NAMALWA (cell line): ENCODE data around the gene IL17RE.
A peak's percentile ranks its signal among the peaks of the same experiment; 100 is the strongest.
"Not testable (repeated sequence)": the region's sequence is repeated elsewhere in the genome, so short reads cannot be mapped to it uniquely, and the experiment has no call there.

Source experiments
- DNase-seq: peaks from one replicate; pipeline ENCODE4 v3.0.0-alpha.2; 2015; ENCODE audit warnings: low spot score

The IL17RE gene

DNA sequence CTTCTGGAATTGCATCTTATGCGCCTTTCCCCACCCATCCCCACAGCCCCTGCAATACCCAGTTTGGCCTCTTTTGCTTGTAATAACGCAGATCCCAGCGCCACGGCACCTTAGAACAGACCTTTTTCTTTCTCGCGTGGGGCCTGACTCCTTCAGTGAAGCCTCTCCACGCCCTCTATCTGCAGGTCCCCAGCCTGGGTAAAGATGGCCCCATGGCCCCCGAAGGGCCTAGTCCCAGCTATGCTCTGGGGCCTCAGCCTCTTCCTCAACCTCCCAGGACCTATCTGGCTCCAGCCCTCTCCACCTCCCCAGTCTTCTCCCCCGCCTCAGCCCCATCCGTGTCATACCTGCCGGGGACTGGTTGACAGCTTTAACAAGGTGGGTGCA is 31.6 kb downstream of the IL17RE start:
- peak; percentile 66 for DNase-seq

- no peak for DNase-seq
Observed at GRCh38 chr3:9934993-9935392, 32.3 kb downstream of the IL17RE start.

GRCh38 chr3:9935966-9936510 is 33.4 kb downstream of the IL17RE start:
- DNase-seq, result no peak

GRCh38 chr3:9937486-9938238 is 35.0 kb downstream of the IL17RE start:
- no peak for DNase-seq

DNA sequence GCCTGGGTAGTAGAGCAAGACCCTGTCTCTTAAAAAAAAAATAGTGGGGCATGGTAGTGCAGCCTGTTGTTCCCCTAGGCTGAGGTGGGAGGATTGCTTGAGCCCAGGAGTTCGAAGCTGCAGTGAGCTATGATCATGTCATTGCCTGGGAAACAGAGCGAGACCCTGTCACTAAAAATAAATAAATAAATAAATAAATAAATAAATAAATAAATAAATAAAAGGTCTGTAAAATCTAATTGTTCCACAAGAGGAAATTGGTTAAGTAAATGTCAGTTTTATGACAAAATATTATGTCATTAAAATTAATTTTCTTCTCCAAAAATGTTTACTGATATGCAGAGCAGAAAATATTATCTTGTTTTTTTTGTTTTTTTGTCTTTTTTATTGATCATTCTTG is 36.3 kb downstream of the IL17RE start:
- no peak for DNase-seq

GRCh38 chr3:9939906-9940305 is 37.3 kb downstream of the IL17RE start:
- DNase-seq, result not testable (repeated sequence)

DNA sequence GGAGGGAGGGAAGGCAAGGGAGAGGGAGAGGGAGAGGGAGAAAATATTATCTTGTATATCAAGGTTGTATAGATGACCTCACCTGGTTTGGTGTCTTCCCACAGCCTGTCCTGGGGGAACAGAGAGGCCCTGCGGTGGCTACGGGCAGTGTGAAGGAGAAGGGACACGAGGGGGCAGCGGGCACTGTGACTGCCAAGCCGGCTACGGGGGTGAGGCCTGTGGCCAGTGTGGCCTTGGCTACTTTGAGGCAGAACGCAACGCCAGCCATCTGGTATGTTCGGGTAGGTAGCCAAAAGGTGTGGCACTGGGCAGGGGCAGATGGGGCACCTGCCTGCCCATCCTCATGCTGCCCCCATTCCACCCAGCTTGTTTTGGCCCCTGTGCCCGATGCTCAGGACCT is 38.1 kb downstream of the IL17RE start:
- DNase-seq, result no peak

- no peak for DNase-seq
Observed at GRCh38 chr3:9942164-9942563, 39.5 kb downstream of the IL17RE start.

GRCh38 chr3:9942934-9943690 is 40.5 kb downstream of the IL17RE start:
- DNase-seq, result no peak

- no peak for DNase-seq
Observed at GRCh38 chr3:9944271-9944670, 41.6 kb downstream of the IL17RE start.

DNA sequence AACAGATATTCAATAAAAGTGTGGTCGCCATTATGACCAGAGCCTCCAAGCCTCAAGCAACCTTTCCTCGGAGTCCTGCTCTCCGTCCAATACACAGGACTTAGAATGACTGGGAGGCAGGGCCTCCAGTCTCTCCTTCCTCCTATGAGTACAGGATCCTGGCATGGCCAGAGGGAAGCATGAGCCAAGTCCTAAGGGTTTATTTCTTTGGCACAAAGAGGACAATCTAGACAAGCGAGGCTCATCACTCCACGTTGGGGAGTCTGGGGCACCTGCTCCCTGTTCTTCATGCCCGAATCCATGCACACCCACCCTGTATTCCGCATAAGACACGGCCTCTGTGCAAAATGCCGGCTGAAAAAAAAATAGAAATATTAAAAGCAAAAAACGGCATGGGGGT is 42.7 kb downstream of the IL17RE start:
- no peak for DNase-seq

GRCh38 chr3:9946112-9947024 is 43.7 kb downstream of the IL17RE start:
- peak; percentile 35 for DNase-seq

- no peak for DNase-seq
Observed at GRCh38 chr3:9947025-9947995, 44.7 kb downstream of the IL17RE start.

- no peak for DNase-seq
Observed at GRCh38 chr3:9948586-9948985, 45.9 kb downstream of the IL17RE start.

DNA sequence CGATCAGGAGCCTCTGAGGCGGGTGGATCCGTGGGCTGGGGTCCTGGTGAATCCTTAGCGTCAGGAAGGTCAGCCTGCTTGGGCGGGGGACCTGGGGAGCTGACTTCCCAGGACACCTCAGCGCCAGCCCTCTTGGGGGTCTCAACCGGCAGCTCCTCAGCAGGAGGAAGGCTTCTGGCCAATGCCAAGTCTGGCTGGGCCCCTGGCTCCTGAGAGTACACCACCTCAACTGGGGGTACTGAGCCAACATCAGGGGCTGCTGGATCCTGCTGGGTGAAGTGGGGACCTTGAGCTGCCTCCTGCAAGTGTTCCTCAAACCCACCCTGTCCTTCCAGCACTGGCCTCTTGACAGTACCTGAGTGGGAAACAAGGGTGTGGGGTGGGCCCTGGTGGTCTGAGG is 46.5 kb downstream of the IL17RE start:
- DNase-seq, result no peak

GRCh38 chr3:9949626-9950025 is 47.0 kb downstream of the IL17RE start:
- no peak for DNase-seq

DNA sequence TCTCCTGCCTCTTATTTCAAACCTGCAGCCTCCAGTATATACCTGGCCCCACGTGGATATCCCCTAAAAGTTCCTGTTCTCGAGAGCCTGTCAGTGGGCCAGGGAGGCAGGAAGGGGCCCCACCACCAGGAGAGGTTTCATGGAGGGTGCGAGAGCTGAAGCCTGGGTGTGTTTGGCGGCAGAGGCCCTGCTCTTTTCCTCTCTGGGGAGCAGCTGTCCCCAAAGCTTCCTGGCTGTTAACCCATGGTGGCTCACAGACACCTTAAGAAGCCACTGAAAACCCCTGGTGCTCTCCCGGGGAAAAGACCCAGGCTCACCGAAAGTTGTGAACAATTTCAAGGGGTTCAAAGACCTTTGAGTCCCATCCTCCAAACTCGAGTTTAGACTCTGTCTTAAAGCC is 48.5 kb downstream of the IL17RE start:
- DNase-seq, result no peak

DNA sequence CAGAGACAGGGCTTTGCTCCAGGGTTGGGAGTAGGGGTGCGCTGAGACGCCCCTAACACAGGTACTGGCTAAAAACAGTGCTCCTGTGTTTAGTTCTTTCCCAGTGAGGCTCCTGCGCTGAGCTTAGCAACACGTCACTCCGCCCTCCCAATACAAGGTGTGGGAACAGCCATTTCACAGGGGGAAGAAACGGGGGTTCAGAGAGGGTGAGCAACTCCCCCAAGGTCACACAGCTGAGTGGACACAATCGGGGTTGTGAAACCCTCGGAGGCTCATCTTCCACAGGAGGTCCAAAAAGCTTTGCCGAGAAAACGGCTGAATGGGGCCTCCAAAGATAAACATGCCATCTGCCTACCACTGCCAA is 48.9 kb downstream of the IL17RE start:
- no peak for DNase-seq

GRCh38 chr3:9951962-9952805 is 49.5 kb downstream of the IL17RE start, which contains the start of gene PRRT3:
TSS of gene PRRT3 (minus strand) at chr3:9952408. CDS start at chr3:9950115, 2,293 bp downstream.
- DNase-seq, result no peak

DNA sequence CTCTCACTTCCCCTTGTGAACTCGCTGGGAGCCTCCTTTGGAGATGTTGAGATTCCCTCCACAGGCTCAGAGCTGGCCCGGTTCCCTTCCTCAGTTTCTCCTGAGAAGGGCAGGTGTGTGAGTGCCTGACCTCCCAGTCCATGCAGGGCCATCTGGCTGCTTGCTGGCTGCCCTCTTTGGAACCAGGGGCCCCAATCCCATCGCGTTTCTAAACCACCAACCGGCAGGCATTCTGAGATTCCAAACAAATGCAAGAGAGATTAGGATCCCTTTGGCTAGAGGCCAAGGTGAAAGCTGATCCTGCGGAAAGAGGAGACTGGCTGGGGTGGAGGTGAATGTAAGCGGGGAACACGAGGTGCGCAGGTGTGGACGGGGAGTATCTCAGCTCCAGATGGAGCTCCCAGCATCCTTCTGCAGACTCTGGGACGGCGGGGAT is 52.4 kb downstream of the IL17RE start:
- no peak for DNase-seq
